Colon (tissue), 2 donors: ENCODE data around the gene EXD3.
"Not testable (repeated sequence)": the region's sequence is repeated elsewhere in the genome, so short reads cannot be mapped to it uniquely, and the experiment has no call there.

Experiments
- FAIRE-seq: peaks from 2 replicates; lab custom pipeline; 2012; peaks lifted over from hg19 to GRCh38; lab: Jason Lieb, UNC
- donor health status: control.
- donor health status: control.

Gene EXD3

DNA sequence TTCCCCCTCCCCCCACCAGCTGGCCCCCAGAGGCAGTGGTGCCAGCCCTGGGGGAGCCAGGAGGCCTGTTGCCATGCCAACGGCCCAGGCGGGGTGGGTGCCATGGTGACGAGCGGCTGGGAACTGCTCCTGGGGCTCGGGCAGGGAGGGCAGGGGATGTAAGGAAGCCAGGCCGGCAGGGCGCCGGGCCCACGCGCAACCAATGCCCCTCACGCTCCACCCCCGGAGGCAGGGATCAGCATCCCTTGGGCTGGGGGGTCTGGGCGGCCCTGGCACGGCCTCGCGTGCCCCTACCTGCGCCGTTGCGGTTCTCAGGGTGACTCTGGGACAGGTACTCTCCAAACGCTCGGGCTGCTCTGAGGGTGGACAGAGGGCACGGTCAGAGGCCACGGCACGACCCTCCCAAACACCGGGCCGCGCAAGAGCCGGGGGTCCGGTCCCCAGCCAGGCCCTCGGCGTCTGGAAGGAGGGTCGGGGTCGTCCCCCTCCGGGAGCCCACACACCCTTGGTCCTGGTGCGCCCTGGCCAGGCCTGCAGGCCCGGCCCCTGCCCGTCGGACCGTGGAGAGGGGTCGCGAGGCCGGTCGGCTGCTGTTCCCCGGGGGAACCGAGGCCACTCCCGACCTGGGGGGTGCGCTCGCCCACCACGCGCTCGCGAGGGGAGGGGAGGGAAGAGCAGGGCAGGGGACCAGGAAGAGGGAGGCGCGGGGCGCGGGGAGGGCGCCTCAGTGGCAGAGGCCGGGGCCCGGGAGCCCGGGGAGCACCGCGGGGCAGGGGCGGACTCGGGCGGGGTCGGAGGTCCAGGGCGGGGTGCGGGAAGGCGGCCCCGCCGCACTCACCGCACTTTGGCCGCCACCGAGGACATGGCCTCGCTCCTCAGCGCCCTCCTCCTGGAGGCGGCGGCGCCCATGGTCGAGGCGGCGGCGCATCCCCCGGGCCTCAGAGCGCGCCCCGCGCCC is 35.5 kb upstream of the EXD3 start:
- FAIRE-seq = no peak

GRCh38 chr9:137457406-137458193 is 34.6 kb upstream of the EXD3 start:
- no peak for FAIRE-seq

- FAIRE-seq = no peak
Measured at GRCh38 chr9:137456864-137457405, 34.0 kb upstream of the EXD3 start.

DNA sequence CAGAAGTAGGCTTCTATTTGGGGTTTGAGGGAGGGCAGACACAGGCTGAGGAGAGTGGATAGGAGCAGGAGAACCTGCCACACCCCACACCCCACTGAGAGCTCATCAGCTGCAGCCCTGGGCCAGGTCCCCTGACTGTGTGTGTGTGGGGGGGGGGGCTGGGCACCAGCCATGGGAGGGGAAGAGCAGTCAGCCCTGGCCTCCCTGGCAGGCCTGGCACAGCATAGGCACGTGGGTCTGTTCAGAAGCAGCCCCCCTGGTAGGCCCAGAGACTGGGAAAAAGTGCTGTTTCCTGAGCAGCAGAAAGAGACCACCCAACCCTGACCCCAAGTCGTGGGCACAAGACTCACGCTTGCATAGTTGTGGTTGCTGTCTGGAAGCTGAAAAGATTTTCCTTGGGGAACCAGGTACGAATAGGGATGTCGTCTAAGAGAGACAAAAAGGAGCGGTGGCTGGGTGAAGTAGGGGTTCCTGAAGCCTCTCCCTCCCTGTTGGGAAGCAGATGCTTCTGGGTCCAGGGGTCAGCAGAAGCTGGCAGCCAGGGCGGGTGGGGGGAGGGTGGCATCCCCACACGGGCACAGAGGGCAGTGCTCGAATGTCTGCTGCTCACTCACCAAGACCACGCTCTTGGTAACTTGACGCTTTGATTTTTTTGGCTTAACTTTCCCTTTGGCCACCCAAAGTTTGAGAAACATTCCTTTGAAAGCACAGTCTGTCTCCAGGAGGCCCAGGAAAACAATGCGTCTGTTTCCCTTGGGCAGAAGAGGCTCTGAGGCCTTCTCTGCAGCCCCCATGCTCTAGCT is 33.3 kb upstream of the EXD3 start:
- no peak for FAIRE-seq

DNA sequence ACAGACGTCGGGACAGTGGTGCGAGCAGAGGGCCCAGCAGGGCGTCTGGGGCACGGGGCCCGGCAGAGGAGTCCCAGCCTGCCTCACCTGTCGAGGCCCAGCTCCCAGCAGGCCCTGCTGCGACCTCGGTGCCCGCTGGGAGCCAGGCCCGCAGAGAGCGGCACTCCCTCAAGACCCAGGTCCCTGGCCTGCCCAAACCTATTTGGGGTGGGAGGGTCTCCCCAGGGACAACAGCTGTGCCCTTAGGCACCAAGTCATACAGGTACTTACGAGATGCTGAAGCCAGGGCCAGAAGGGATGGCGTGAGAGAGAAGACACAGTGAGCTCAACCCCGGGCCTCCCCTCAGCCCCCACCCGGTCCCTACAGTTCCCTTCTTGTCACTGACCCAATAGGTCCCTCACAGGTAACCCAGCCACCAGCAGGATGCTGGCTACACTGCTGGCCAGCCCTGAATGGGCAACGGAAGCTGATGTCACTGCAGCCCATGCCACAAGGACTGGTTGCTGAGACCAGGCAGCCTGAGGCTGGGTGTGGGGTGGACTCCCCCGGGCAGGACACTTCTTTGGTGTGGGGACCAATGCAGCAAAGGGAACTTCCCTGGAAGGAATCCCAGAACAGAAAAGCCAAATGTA is 32.5 kb upstream of the EXD3 start:
- no peak for FAIRE-seq

DNA sequence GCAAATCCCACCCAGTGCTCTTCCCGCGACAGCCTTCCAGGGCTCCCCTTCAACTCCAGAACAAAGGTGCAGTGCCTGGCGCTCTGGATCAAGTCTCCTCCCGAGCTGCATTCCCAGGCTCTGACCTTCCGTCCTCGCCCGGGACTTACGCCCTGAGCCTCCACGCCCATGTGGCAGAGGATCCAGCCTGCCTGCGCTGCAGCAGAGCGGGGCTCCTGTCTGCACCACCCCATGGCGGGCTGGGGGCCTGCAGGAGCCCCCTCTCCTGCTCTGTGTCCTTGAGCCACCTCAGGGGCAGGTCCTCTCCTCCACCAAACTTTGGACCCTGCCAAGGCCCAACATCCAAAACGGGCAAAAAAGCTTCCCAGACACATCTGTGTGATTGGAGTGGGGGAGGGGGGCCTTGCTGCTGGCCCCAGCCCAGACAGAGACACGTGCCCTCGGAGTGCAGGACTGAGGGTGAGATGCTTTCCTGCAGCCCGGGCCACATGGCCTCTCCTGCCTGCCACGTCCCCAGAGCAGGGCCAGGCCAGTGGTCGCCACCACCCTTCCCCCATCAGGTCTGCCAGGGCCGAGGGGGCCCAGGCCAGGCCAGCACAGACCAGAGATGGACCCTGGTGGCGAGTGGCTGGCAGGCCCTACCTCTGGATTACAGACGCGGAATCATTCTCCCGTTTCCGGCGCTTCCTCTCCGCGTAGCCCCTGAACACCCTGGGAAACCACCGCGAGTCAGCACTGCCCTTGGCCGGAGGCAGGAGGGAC is 31.8 kb upstream of the EXD3 start:
- no peak for FAIRE-seq

GRCh38 chr9:137454145-137454596 is 31.2 kb upstream of the EXD3 start:
- FAIRE-seq = no peak

GRCh38 chr9:137453643-137454081 is 30.7 kb upstream of the EXD3 start:
- FAIRE-seq = no peak

- no peak for FAIRE-seq
Measured at GRCh38 chr9:137452761-137453642, 30.0 kb upstream of the EXD3 start.

- FAIRE-seq = no peak
Measured at GRCh38 chr9:137452006-137452760, 29.2 kb upstream of the EXD3 start.

GRCh38 chr9:137451264-137452005 is 28.5 kb upstream of the EXD3 start:
- FAIRE-seq = not testable (repeated sequence)

DNA sequence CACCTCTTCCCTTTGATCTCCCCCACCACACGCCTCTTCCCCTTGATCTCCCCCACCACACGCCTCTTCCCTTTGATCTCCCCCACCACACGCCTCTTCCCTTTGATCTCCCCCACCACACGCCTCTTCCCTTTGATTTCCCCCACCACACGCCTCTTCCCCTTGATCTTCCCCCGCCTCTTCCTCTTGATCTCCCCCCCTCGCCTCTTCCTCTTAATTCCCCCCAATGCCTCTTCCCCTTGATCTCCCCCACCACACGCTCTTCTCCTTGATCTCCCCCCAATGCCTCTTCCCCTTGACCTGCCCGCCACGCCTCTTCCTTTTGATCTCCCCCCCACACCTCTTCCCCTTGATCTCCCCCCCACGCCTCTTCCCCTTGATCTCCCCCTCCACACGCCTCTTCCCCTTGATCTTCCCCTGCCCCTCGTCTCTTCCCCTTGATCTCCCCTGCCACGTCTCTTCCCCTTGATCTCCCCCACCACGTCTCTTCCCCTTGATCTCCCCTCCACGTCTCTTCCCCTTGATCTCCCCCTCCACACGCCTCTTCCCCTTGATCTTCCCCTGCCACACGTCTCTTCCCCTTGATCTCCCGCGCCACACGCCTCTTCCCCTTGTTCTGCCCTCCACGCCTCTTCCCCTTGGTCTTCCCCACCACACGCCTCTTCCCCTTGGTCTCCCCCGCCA is 27.7 kb upstream of the EXD3 start:
- FAIRE-seq = not testable (repeated sequence)

GRCh38 chr9:137449931-137450538 is 27.1 kb upstream of the EXD3 start:
- no peak for FAIRE-seq

DNA sequence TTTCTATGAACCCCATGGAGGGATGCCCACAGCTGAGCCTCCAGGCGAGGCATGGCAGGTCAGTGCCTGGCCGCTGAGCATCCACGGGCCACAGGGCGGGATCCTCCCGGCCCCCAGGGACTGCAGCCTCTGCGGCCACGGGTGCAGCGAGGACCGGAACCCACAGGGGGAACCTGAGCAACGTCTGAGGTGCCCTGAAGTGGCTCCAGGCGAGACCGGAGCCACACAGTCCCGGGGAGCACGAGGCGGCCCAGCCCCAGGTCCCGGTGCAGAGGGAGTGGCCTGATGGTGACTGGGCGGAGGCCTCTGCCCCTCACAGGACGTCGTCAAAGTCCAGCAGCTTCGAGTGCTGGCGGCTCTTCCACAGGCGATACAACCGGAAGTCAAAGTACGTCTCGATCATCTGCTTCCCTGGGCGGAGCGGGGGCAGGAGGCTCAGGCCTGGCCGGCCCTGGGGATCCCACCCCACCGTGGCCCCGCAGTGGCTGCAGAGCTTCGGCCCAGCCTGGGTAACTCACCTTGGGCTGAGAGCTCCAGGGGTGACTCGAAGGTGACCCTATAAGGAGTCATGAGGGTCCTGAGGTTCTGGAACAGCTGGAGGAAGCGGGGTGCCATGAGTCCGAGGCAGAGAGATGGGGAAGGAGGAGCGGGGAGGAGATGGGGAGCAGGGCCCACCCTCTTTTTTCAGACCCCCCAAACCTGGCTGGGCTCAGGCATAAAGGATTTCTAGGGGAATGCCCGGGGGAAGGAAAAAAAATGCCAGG is 26.3 kb upstream of the EXD3 start:
- no peak for FAIRE-seq

DNA sequence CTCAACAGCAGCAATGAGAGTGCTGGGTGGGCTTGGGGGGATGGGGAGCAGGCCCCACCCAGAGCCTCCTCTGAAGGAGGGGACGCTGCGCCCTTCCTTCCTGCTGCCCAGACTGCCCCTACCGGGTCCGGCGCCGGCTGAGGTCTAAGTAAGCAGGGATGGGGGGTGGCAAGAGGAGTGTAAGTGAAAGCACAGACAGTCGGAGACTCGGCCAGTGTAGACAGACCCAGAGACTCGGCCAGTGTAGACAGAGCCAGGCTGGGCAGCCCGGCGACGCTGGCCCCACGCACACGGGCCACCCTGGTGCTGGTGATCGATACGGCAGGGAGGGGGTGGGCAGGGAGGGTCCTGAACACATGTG is 25.6 kb upstream of the EXD3 start:
- no peak for FAIRE-seq
